ENCODE data around the gene TBC1D8. TPM values are rescaled to one million over a fixed set of nuclear protein-coding genes. Genes with fewer than 3 reads are reported as not detected.

TBC1D8 gene
- total and polyA plus RNA-seq, 2 of the 13 experiments (the other 11 are each of a cell fraction or from before 2014, with no cell fraction given) = 45.1 to 95.4 TPM

- no peak for TF ChIP-seq TCF12 (IDR thresholded peaks at IDR 0.05)
- no peak for TF ChIP-seq TCF12 (CRISPR knock-in tag; IDR thresholded peaks at IDR 0.05)
- no peak for TF ChIP-seq ZNF205 (CRISPR knock-in tag; IDR thresholded peaks at IDR 0.05)
- TF ChIP-seq SNRNP70 (IDR thresholded peaks at IDR 0.05; ENCODE audit: low read depth, low read length) = no peak
- TF ChIP-seq MTF2 (CRISPR knock-in tag; IDR thresholded peaks at IDR 0.05; ENCODE audit: borderline replicate concordance) = no peak
- TF ChIP-seq PHF21A (CRISPR knock-in tag; IDR thresholded peaks at IDR 0.05) = peak; percentile 17; the same call in 1 of the 2 replicates
- TF ChIP-seq ZBTB21 (CRISPR knock-in tag; IDR thresholded peaks at IDR 0.05) = no peak
- no peak for TF ChIP-seq MAFG (CRISPR knock-in tag; IDR thresholded peaks at IDR 0.05)
- TF ChIP-seq GFI1 (CRISPR knock-in tag; IDR thresholded peaks at IDR 0.05; ENCODE audit: borderline replicate concordance) = no peak
- no peak for TF ChIP-seq MTF1 (CRISPR knock-in tag; IDR thresholded peaks at IDR 0.05)
- no peak for TF ChIP-seq ZNF446 (CRISPR knock-in tag; IDR thresholded peaks at IDR 0.05)
- 0 out of 2 replicates have a peak, but pooled peaks have one; percentile 5 for TF ChIP-seq ZMYM4 (CRISPR knock-in tag; IDR thresholded peaks at IDR 0.05)
- no peak for TF ChIP-seq ZNF142 (CRISPR knock-in tag; IDR thresholded peaks at IDR 0.05)
- no peak; the same call in 1 of the 2 replicates for TF ChIP-seq ZNF800 (CRISPR knock-in tag; IDR thresholded peaks at IDR 0.05)
- no peak for TF ChIP-seq ZNF335 (CRISPR knock-in tag; IDR thresholded peaks at IDR 0.05)
- TF ChIP-seq FOXA3 (CRISPR knock-in tag; IDR thresholded peaks at IDR 0.05) = 0 out of 2 replicates have a peak, but pooled peaks have one; percentile 1
- TF ChIP-seq AFF4 (CRISPR knock-in tag; IDR thresholded peaks at IDR 0.05) = no peak; the same call in 1 of the 2 replicates
- 0 out of 2 replicates have a peak, but pooled peaks have one; percentile 29 for TF ChIP-seq ZNF501 (CRISPR knock-in tag; IDR thresholded peaks at IDR 0.05)
Measured at GRCh38 chr2:101149241-101150192, 1.7 kb downstream of the TBC1D8 start (continued).

Measured in HepG2 (cell line).